HG03571 (cell line): ENCODE measurements around the gene LANCL3.
"Not testable (repeated sequence)": the region's sequence is repeated elsewhere in the genome, so short reads cannot be mapped to it uniquely, and the experiment has no call there.

Source experiments
- ATAC-seq: cut with Tn5 transposase; IDR thresholded peaks from one replicate; pipeline ENCODE4 v1.9.1; 2021; ENCODE audit not compliant: unreplicated experiment

Gene LANCL3

DNA sequence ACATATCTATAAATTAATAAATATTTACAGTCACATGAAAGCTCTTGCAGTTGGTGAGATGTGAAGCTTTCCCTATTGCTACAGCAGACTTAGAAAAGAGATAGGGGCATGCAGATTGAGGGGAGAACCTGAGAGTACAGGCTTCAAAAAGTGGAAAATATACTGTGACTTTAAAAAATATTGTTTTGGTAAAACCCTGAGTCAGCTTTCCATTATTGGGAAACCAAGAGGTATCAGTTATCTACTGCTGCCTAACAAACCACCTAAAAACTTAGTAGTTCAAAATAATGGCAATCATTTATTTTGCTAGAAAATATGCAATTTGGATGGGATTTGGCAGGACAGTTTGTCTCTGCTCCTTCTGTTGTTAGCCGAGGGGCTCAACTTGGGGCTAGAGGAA, 38.3 kb downstream of the LANCL3 start:
- no peak for ATAC-seq

DNA sequence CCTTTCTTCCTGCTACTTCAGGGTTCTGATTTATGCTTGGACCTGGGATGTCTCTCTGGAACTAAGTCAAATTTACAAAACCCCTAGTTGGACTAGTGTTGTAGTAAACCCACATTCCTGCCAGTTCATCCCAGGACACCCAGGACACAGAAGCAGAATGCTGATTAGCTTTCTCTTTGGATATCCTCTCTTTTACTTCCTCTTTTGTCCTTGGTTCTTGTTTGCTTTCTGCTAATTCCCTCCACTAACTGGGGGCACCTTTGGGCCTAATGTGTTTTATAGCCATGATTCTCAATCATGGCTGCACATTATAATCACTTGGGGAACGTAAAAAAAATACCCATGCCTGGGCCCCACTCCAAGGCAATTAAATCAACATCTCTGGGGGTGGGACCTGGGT, 42.5 kb downstream of the LANCL3 start:
- no peak for ATAC-seq

DNA sequence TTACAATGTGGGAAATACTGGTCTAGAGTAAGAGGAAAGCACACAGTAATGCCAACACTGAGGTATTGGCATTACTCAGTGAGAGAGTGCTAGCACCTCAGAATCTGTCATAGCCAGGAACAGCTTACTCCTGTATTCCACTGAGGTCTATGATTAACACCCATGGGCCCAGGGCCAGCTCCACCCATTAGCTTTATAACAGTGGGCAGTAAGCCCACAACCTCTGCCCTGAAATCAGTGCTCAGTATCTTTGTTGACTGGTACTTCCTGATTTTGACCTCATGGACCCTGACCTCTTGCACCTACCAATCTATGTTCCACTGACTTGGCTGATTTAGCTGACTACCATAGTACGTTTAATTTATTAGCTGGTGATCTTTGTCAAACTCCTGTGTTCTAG, 56.1 kb downstream of the LANCL3 start:
- ATAC-seq, result no peak

DNA sequence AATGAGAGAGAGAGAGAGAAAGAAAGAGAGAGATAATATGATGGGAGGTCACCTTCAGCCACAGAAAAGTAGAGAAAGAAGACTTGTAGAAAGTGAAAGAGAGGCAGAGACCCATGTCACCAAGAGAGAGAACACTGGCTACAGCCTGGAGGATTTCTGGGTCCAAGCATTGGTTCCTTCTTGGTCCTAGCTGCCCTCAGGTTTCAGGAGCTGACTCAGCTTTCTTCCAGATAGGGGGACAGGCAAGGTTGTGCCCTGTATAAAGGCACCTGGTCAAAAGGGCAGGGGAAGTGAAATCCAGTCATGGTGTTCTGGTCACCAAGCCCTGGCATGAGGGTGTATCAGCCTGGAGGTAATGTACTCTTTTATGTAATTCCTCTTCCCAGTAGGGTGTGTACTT, 66.6 kb downstream of the LANCL3 start:
- ATAC-seq, result no peak

DNA sequence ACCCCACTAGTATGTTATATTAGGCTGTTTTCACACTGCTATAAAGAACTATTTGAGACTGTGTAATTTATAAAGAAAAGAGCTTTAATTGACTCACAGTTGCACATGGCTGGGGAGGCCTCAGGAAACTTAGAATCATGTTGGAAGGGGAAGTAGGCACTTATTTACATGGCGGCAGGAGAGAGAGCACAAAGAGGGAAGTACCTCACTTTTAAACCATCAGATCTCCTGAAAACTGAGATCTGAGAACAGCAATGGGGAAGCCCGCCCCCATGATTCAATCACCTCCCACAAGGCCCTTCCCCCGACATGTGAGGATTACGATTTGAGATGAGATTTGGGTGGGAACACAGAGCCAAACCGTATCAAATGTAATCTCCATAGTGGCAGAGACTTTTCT, 68.7 kb downstream of the LANCL3 start:
- no peak for ATAC-seq

DNA sequence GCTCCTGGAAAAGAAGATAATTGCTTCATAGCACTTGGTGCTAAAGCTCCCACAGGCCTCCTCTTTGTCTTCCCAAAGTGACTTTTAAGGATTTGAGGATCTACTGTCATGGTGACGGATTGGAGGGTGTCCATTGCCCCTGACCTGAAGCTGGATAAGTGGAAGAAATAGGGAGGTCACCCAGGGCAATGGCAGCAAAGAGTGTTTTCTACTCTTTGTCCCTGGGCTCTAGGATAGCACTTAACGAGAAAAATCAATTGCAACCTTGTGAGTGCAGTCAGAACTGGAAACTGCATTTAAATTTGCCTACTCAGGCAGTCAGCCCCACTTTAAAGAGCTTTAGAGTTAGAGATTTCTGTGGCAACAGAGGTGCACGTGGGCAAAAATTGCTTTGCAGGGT, 70.4 kb downstream of the LANCL3 start:
- ATAC-seq, result no peak

DNA sequence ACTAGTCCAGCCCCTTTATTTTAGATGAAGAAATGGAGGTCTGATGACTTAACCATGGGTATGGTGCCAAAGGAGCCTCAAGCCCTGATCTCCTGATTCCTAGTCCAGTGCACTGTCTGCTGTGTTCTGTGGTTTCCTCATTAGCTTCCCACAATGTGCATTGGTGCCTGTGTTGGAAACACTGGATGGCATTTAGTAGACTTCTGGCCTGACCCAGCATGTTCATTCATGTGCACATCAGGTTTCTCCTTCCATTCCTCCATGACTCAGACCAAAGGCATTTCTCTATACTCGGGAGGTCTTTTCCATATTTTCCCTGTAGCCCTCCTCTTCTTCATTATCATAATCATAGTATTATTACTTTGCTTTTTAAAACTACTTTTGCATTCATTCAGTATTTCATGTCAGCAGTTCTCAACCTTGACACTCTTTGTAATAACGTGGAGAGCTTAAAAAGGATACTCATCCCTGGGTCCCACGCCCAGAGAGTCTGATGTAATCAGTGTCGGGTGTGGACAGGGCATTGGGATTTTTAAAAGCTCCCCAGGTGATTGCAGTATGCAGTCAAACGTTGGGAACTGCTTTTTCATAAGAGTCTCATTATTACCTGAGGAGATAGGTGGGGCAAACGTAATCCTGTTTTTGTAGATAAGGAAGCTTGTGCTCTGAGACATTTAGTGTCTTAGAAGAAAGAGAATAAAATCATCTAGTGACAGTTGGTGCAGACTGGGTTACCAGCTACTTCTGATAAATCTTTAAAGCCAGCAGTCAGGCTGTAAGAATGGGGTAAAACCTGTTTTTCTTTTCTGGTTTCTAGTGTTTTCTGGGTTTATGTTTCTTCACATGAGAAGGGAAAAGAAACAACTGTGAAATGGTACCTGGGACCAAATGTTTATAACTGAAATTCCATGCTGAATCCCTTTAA, 73.2 kb downstream of the LANCL3 start:
- ATAC-seq, result no peak

DNA sequence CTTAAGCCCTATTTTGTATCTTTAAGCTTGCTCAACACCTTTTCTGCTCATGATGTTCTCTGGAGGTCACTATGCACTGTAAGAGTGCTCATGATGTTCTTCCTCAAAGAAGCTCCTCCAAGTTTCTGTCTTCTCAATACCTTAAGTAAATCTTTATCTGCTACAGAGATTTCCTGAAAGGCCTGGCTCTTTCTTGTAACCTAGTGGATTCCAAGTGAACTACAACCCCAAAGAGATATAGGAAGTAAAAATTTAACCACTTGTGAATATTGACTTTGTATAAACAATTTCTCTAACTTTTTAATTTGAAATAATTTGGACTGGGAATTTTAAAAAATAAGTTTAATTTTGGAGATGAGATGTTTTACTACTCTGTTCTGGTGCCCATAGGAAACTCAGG, 74.8 kb downstream of the LANCL3 start:
- no peak for ATAC-seq

DNA sequence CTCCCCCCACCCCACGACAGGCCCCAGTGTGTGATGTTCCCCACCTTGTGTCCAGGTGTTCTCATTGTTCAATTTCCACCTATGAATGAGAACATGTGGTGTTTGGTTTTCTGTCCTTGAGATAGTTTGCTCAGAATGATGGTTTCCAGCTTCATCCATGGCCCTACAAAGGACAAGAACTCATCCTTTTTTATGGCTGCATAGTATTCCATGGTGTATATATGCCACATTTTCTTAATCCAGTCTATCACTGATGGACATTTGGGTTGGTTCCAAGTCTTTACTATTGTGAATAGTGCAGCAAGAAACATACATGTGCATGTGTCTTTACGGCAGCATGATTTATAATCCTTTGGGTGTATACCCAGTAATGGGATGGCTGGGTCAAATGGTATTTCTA, 79.4 kb downstream of the LANCL3 start:
- ATAC-seq, result not testable (repeated sequence)

DNA sequence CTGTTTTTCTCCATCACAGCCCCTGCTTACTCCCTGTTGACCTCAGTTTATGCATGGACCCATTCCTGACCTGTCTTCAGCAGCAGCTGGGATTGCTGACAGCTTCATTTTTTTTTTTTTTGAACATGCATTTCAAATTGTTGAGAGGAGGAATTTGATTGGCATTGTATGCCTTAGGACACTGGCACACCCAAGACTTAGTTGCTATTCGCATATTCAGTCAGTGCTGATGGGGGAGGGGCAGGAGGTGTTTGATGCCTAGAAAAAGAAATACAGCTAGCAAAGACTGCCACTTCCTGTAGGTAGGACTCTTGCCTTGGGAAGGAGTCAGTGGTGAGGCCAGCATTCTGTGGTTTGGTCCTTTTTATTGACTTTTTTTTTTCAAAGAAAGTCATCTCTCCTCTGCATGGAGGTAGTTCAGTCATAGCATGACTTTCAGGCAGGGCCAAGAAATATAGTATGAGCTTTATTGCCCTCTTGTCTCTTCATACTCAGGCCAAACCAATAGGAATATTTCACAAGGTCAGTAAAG, 80.5 kb downstream of the LANCL3 start:
- no peak for ATAC-seq

DNA sequence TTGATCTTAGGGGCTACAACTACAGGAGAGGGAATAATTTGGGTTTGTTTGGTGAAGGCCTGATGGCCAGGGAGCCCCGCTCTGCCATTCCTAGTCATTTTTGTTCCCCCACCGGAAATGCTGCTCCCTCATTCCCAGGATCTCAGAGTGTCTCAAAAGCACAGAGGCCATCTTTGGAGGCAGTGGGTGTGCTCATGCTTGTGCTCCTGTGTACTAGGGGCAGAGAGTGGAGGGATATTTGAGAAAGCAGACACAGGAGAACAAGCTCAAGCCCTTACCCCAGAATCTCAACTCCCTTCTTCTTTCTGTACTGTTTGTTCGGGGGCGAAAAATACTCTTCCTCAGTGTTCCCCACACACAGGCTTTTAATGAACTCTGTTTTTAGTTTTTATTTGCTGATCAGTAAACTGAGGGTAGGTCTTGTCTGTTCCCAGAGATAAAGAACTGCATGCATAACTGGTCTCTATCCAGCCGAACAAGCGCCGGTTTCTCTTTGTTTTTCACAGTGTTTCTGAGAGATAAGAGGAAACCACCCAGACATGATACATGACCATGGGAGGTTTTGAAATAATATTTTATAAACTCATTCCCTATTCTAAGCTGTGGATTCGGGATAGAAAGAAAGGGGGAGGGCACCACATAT, 81.2 kb downstream of the LANCL3 start:
- ATAC-seq, result no peak

DNA sequence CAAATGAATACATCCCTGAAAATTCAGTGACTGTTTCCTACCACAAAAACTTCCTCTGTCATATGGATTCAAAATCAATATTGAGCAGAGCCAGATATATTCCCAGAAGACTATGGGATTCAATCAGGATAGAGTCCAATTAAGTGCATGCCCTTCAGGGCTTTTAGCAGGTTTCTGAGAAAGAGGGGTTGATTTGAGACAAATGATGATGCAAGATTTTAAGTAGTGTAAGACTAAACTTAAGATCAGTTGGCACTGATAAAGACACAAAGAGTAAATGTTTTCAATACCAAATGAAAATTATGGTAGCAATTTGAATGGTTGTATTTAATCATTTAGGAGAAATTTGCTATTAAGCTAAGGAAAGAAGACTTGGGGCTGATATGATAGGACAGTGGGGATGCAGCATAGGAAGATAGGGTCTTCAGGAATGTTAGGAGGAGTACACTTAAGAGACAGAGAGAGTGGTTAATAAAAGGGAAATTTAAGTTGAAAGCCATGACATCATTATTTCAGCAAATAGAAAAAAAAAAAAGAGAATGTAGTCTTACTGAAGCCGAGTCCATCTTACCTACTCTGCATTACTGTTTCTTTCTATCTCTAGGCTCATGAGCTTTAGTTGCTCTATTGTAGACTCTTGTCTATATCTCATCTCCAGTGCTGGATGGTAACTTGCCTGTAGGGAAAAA, 82.1 kb downstream of the LANCL3 start:
- ATAC-seq, result no peak

DNA sequence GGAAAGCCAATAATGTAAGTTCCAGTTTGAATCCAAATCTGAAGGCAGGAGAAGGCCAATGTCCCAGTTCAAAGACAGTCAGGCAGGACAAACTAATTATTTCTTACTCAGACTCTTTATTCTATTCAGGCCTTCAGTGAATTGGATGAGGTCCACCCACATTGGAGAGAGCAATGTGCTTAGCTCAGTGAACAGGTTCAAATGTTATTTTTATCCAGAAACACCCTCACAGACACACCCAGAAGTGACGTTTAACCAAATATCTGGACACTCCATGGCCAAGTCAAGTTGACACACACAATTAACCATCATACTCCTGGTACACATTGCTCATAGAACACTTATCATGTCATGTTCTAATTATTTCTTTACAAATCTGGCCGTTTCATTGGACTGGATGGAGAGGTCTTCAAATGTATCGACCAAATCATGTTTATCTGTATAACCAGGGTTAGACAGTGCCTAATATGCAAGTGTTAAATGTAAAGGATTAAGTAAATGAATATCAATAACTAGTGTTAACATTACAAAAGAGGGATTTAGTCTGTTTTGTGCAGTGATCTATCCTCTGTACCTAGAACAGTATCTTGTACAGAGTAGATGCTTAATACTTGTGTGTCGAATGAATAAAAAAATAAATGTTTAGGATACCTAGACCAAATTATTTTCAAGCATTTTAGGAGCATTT, 87.0 kb downstream of the LANCL3 start:
- no peak for ATAC-seq

DNA sequence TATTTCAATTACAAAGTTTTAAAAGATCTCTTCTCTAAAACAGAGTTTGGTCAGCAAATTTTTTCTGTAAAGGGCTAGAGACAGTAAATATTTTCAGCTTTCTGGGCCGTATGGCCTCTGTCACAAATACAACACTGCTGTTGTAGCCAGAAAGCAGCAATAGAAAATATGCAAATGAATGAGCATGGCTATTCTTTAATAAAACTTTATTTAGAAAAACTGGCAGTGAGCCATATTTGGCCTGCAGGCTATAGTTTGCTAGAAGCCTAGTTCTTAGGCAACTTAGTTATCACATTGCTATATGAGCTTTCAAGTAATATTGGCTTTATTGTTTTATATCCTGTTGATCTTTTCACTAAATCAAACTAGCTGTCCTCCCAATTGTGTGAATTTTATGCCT, 87.6 kb downstream of the LANCL3 start:
- ATAC-seq, result no peak

DNA sequence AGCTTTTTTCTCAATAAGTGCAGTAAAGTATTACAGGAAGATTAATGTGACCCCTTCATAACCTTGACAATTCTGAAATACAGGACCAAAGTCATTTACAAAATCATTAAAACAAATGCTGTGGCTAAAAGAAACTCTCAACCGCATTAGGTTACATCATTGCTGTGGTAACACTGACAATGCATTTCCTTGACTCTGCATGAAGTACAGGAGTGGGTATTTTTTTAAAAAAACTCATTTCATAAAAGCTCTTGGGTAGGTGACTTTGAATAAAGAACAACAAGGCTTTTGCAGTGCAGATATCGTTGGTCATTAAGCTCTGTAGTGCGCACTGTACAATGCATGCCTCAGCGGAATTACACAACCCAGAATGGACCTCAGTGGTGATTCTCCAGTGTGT, 90.7 kb downstream of the LANCL3 start:
- no peak for ATAC-seq

DNA sequence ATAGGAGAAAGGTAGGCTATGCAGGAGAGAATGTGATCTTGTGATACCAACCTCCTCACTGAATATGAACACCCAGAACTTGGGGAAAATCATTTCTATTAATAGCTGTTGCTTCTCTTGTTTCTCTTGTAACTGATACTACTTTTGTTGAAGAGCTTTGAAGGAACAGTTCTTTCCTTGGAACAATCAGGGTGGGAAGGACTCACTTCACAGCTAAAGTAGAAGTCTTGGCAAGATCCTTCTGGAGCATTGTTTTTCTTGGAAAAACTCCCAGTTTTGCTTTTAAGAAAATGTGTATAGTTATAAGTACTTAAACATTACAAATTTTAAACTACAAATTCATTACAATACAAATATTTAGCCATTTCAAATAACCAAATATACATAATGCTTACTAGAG, 95.1 kb downstream of the LANCL3 start:
- no peak for ATAC-seq

DNA sequence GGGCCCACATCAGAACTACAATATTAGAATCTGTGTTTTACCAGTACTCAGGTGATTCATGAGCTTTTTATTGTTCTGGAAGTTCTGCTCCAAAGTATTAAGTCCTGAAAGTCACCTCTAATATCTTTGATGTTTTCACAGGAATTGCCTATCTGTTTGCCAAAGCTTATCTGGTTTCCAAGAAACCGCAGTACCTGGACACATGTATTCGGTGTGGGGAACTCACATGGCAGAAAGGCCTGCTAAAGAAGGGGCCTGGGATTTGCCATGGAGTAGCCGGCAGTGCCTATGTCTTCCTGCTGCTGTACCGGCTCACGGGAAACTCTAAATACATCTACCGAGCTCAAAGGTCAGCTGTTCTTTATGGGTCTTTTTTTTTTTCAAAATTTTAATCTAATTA, 95.7 kb downstream of the LANCL3 start:
- ATAC-seq, result no peak

DNA sequence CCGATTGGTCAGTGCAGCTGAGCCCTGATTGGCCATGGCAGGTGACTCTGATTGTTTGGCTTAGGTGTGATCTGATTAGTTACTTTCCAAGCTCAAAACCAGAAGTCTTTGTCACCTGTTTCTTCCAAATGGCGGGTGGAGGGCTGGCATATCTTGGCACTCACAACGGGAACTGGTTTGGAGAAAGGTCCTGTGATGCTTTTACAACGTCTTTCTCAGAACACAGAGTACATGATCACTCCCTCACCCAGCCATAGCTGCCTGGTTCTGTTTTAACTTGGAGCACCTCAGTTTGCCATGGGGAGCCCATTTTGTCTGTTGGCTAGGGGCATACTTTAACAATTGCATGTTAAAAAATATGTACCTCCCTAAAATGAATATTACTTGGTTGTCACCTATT, 101.1 kb downstream of the LANCL3 start:
- ATAC-seq, result no peak

DNA sequence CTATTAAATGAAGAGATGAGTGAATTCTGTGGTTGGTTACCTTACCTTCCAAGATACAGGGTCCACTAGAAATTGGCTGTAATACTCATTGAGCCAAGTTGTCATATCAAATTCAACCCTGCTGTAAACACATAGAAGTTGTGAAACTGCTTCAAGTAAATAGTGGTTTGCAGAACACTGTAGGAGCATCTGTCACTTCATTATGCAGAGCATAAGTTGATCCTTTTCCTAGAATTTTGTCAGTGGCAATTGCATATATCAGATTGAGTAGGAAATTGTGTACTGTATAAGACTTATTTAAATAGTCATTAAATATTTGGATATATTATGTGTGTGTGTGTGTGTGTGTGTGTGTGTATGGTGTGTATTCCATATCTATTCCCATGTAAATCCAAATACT, 105.3 kb downstream of the LANCL3 start:
- ATAC-seq, result no peak

DNA sequence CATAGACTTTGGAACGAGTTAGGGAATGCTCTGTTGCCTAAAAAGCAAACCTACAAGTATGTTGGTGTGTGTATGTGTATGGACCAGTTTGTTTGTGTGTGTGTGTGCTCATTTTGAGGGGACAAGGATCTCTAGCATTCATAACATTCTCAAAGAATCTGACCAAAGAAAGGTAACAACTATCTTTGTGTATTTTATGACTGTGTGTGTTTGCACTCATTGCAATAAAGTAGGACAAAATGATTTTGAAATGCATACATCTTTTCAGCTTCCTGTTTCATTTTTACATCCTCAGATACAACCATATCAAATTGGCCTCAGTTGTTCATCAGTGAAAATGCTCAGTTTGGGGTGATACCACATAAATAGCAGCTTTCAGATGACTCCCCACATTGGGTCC, 105.8 kb downstream of the LANCL3 start:
- no peak for ATAC-seq

DNA sequence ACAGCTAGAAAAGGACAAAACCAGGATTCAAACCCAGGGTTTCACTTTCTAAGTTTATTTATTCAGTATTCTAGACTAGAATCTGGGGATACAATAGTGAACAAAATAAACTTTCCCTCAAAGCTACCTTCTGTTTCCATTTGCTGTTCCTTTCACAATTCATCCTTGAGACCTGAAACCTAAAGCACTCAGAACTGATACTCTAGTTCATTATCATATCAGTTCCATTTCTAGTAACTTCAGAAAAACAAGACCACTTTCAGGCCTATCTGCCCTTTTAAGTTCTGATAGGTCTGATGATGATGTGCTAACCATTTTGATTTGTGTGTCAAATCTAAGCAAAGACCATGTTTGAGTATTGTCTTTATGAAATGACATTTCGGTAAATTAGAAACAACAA, 106.3 kb downstream of the LANCL3 start:
- ATAC-seq, result no peak
